ENCODE measurements around the gene LSAMP.

LSAMP gene

GRCh38 chr3:115930168-115930567 lies 515.1 kb downstream of the LSAMP start:
- H3K27ac ChIP-seq (ENCODE audit: extremely low read depth, low read depth, low read length): no peak overlapping the region
- ChIA-PET POLR2A (no interaction called here), CTCF (interaction anchor here (0.6 kb wide), 2 partner anchors 13 to 80 kb away, joined by 3 read pairs; no protein-coding TSS in a partner anchor)
- no peaks in the 10 kb centered on the region for H3K36me3 ChIP-seq (ENCODE audit: control insufficient read depth in 2 of 2, insufficient read depth in 1 of 2, low read length in 2 of 2)
- TF ChIP-seq ZNF692 (tag by site-specific recombination; IDR thresholded peaks at IDR 0.05): no peak
- no peak for TF ChIP-seq ZNF626 (tag by site-specific recombination; IDR thresholded peaks at IDR 0.05)
- no peak for TF ChIP-seq ZNF426 (tag by site-specific recombination; IDR thresholded peaks at IDR 0.05)
- no peak for TF ChIP-seq ZNF202 (tag by site-specific recombination; IDR thresholded peaks at IDR 0.05; ENCODE audit: borderline replicate concordance)
- no peak for TF ChIP-seq ZNF324 (tag by site-specific recombination; IDR thresholded peaks at IDR 0.05)
- no peak for TF ChIP-seq ZSCAN30 (tag by site-specific recombination; IDR thresholded peaks at IDR 0.05)
- no peak for TF ChIP-seq ZNF221 (tag by site-specific recombination; IDR thresholded peaks at IDR 0.05; ENCODE audit: borderline replicate concordance)
- TF ChIP-seq, protein P1, sequence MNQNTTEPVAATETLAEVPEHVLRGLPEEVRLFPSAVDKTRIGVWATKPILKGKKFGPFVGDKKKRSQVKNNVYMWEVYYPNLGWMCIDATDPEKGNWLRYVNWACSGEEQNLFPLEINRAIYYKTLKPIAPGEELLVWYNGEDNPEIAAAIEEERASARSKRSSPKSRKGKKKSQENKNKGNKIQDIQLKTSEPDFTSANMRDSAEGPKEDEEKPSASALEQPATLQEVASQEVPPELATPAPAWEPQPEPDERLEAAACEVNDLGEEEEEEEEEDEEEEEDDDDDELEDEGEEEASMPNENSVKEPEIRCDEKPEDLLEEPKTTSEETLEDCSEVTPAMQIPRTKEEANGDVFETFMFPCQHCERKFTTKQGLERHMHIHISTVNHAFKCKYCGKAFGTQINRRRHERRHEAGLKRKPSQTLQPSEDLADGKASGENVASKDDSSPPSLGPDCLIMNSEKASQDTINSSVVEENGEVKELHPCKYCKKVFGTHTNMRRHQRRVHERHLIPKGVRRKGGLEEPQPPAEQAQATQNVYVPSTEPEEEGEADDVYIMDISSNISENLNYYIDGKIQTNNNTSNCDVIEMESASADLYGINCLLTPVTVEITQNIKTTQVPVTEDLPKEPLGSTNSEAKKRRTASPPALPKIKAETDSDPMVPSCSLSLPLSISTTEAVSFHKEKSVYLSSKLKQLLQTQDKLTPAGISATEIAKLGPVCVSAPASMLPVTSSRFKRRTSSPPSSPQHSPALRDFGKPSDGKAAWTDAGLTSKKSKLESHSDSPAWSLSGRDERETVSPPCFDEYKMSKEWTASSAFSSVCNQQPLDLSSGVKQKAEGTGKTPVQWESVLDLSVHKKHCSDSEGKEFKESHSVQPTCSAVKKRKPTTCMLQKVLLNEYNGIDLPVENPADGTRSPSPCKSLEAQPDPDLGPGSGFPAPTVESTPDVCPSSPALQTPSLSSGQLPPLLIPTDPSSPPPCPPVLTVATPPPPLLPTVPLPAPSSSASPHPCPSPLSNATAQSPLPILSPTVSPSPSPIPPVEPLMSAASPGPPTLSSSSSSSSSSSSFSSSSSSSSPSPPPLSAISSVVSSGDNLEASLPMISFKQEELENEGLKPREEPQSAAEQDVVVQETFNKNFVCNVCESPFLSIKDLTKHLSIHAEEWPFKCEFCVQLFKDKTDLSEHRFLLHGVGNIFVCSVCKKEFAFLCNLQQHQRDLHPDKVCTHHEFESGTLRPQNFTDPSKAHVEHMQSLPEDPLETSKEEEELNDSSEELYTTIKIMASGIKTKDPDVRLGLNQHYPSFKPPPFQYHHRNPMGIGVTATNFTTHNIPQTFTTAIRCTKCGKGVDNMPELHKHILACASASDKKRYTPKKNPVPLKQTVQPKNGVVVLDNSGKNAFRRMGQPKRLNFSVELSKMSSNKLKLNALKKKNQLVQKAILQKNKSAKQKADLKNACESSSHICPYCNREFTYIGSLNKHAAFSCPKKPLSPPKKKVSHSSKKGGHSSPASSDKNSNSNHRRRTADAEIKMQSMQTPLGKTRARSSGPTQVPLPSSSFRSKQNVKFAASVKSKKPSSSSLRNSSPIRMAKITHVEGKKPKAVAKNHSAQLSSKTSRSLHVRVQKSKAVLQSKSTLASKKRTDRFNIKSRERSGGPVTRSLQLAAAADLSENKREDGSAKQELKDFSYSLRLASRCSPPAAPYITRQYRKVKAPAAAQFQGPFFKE (tag by site-specific recombination; IDR thresholded peaks at IDR 0.05; ENCODE audit: borderline replicate concordance): no peak
- no peak for TF ChIP-seq ZNF2 (tag by site-specific recombination; IDR thresholded peaks at IDR 0.05)
- TF ChIP-seq, protein P2, sequence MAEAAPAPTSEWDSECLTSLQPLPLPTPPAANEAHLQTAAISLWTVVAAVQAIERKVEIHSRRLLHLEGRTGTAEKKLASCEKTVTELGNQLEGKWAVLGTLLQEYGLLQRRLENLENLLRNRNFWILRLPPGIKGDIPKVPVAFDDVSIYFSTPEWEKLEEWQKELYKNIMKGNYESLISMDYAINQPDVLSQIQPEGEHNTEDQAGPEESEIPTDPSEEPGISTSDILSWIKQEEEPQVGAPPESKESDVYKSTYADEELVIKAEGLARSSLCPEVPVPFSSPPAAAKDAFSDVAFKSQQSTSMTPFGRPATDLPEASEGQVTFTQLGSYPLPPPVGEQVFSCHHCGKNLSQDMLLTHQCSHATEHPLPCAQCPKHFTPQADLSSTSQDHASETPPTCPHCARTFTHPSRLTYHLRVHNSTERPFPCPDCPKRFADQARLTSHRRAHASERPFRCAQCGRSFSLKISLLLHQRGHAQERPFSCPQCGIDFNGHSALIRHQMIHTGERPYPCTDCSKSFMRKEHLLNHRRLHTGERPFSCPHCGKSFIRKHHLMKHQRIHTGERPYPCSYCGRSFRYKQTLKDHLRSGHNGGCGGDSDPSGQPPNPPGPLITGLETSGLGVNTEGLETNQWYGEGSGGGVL (tag by site-specific recombination; IDR thresholded peaks at IDR 0.05): no peak
- TF ChIP-seq ZNF23 (tag by site-specific recombination; IDR thresholded peaks at IDR 0.05; ENCODE audit: borderline replicate concordance): no peak
- TF ChIP-seq ZNF366 (tag by site-specific recombination; conservative IDR thresholded peaks at IDR 0.05): no peak
- TF ChIP-seq ZBTB1 (tag by site-specific recombination; IDR thresholded peaks at IDR 0.05): no peak
- TF ChIP-seq ZNF791 (tag by site-specific recombination; IDR thresholded peaks at IDR 0.05): no peak
- no peak for TF ChIP-seq ZNF433 (tag by site-specific recombination; IDR thresholded peaks at IDR 0.05; ENCODE audit: low read depth)
- TF ChIP-seq ZNF530 (tag by site-specific recombination; IDR thresholded peaks at IDR 0.05; ENCODE audit: low read depth): no peak
- TF ChIP-seq ZNF239 (tag by site-specific recombination; IDR thresholded peaks at IDR 0.05): no peak
- TF ChIP-seq ZNF266 (tag by site-specific recombination; IDR thresholded peaks at IDR 0.05; ENCODE audit: low read depth): no peak
- TF ChIP-seq KLF7 (tag by site-specific recombination; IDR thresholded peaks at IDR 0.05; ENCODE audit: borderline replicate concordance): no peak
- H3K4me3 ChIP-seq (ENCODE audit: low read depth, low read length): no peak overlapping the region
- H3K9me3 ChIP-seq (ENCODE audit: control insufficient read depth, insufficient read depth, low read depth, low read length): no peaks in the 10 kb centered on the region
- no peaks in the 10 kb centered on the region for H3K4me1 ChIP-seq (ENCODE audit: control insufficient read depth, insufficient read depth, low read length)
